Vagina (tissue), 2 donors: Measurements from ENCODE around the gene ELF3.

Experiments
- POLR2AphosphoS5 ChIP-seq, 2 donors: sonication (generic); formaldehyde crosslinking; IDR thresholded peaks; one replicate each; pipeline ENCODE4 v1.9.0; 2017; ENCODE audit warnings: antibody characterized with exemption in 2 of 2, mild to moderate bottlenecking in 2 of 2, low read depth in 1 of 2; ENCODE audit not compliant: insufficient read depth in 1 of 2
- TF ChIP-seq, protein P1 (sequence below), 3 experiments: fragments of 450-650 bp in 2 of 3; fragments of 200-600 bp in 1 of 3; sonication (generic) in 1 of 3; IDR thresholded peaks; one replicate each; pipeline ENCODE4 v1.5.1; 2017 to 2019; ENCODE audit warnings: antibody characterized with exemption in 3 of 3, mild to moderate bottlenecking in 2 of 3, moderate library complexity in 2 of 3

DNA sequence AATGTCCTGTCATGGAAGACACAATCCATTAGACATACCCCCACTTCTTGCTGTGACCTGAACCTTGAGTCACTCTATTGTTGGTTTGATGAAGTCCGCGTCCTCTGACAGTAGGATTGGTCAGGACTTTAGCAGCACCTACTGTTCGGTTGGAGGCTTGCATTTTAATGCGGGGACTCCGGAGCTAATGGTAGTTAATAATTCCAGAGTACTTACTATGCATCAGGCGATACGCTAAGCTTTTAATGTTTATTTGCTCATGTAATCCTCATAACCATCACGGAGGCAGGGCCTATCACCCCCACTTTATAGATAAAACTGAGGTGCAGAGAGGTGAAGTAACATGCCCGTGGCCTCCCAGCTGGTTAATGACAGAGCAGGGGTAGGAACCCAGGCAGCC, 7.9 kb upstream of the ELF3 start:
- TF ChIP-seq, protein P1, sequence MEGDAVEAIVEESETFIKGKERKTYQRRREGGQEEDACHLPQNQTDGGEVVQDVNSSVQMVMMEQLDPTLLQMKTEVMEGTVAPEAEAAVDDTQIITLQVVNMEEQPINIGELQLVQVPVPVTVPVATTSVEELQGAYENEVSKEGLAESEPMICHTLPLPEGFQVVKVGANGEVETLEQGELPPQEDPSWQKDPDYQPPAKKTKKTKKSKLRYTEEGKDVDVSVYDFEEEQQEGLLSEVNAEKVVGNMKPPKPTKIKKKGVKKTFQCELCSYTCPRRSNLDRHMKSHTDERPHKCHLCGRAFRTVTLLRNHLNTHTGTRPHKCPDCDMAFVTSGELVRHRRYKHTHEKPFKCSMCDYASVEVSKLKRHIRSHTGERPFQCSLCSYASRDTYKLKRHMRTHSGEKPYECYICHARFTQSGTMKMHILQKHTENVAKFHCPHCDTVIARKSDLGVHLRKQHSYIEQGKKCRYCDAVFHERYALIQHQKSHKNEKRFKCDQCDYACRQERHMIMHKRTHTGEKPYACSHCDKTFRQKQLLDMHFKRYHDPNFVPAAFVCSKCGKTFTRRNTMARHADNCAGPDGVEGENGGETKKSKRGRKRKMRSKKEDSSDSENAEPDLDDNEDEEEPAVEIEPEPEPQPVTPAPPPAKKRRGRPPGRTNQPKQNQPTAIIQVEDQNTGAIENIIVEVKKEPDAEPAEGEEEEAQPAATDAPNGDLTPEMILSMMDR (IDR thresholded peaks at IDR 0.05) = no peak
- TF ChIP-seq POLR2AphosphoS5 (IDR thresholded peaks at IDR 0.05; ENCODE audit: insufficient read depth in 1 of 2, low read depth in 1 of 2) = no peak
